Measurements from ENCODE around the gene TMC6. TPM values are rescaled to one million over a fixed set of nuclear protein-coding genes. Genes with fewer than 3 reads are reported as not detected.

The TMC6 gene
- total and polyA plus RNA-seq, 2 of the 13 experiments (the other 11 are each of a cell fraction or from before 2014, with no cell fraction given) = 48.4 to 99.1 TPM

- TF ChIP-seq, protein P1, sequence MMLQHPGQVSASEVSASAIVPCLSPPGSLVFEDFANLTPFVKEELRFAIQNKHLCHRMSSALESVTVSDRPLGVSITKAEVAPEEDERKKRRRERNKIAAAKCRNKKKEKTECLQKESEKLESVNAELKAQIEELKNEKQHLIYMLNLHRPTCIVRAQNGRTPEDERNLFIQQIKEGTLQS (CRISPR knock-in tag; IDR thresholded peaks at IDR 0.05) = 0 out of 2 replicates have a peak, but pooled peaks have one; percentile 40
- TF ChIP-seq ZNF713 (CRISPR knock-in tag; IDR thresholded peaks at IDR 0.05) (0 out of 2 replicates have a peak, but pooled peaks have one; percentile 44), SOX6 (IDR thresholded peaks at IDR 0.05) (no peak), SOX6 (CRISPR knock-in tag; IDR thresholded peaks at IDR 0.05) (peak; percentile 42; the same call in 1 of the 2 replicates), HDAC2 (CRISPR knock-in tag; IDR thresholded peaks at IDR 0.05) (peak; percentile 48; the same call in 1 of the 2 replicates), MAF1 (CRISPR knock-in tag; IDR thresholded peaks at IDR 0.05; ENCODE audit: borderline replicate concordance) (no peak; the same call in 1 of the 2 replicates), ATF1 (CRISPR knock-in tag; IDR thresholded peaks at IDR 0.05) (no peak)
- TF ChIP-seq, protein P2, sequence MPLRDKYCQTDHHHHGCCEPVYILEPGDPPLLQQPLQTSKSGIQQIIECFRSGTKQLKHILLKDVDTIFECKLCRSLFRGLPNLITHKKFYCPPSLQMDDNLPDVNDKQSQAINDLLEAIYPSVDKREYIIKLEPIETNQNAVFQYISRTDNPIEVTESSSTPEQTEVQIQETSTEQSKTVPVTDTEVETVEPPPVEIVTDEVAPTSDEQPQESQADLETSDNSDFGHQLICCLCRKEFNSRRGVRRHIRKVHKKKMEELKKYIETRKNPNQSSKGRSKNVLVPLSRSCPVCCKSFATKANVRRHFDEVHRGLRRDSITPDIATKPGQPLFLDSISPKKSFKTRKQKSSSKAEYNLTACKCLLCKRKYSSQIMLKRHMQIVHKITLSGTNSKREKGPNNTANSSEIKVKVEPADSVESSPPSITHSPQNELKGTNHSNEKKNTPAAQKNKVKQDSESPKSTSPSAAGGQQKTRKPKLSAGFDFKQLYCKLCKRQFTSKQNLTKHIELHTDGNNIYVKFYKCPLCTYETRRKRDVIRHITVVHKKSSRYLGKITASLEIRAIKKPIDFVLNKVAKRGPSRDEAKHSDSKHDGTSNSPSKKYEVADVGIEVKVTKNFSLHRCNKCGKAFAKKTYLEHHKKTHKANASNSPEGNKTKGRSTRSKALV (CRISPR knock-in tag; IDR thresholded peaks at IDR 0.05) = 0 out of 2 replicates have a peak, but pooled peaks have one; percentile 31
These were observed 15.8 kb downstream of the TMC6 start (continued) for GRCh38 chr17:78112518-78113471.

Measured in HepG2 (cell line).